ENCODE measurements around the gene MAVS.

MAVS gene

DNA sequence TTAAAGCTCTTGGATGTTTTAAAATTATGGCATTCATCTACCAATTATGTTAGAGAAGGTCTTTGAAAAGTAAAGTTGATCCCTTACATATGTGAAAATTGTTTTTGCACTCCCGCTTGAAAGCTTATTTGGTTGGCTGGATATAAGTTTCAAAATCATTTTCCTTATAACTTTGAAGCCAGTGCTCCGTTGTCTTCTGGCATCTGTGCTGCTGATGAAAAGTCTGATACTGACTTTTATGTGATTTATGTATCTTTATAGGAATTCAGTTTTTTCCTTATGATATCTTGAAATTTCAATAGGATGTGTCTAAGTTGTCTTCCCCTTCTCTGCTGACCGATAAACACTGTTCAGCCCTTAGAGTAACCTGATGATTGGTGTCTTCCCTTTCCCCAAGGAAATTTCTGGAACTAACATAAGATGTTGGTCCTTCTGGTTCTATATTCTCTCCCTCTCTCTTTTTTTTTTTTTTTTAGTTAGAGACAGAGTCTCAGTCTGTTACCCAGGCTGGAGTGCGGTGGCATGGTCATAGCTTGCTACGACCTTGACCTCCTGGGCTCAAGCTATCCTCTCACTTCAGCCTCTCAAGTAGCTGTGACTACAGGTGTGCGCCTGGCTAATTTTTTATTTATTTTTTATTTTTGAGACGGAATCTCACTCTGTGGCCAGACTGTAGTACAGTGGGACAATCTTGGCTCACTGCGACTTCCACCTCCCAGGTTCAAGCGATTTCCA lies 55.2 kb downstream of the MAVS start:
- peaks cover 100% of the 10 kb centered on the region for H3K79me2 ChIP-seq (ENCODE audit: insufficient read depth, low read length)
- H3K27me3 ChIP-seq (ENCODE audit: insufficient read depth, low read length, poor library complexity), result no peaks in the 10 kb centered on the region
- no peak overlapping the region for H2AFZ ChIP-seq (ENCODE audit: low read depth, low read length)
- peaks cover 5% of the 10 kb centered on the region for H3K4me1 ChIP-seq (ENCODE audit: insufficient read depth, low read length)
- H3K4me2 ChIP-seq (ENCODE audit: insufficient read depth, low read length), result no peak overlapping the region
- no peak overlapping the region for H3K27ac ChIP-seq (ENCODE audit: low read length)
- peaks cover 17% of the 10 kb centered on the region for H3K36me3 ChIP-seq (ENCODE audit: insufficient read depth, low read length)
- DNase-seq (no peak), ATAC-seq (ENCODE audit: insufficient read depth, low read depth) (no peak)
- H3K4me3 ChIP-seq (ENCODE audit: low read depth in 1 of 2, low read length in 2 of 2), result no peak overlapping the region
- H4K20me1 ChIP-seq (ENCODE audit: insufficient read depth, low read length), result peaks cover 86% of the 10 kb centered on the region
- no peak overlapping the region for H3K9ac ChIP-seq (ENCODE audit: low read depth, low read length)
- no peaks in the 10 kb centered on the region for H3K9me3 ChIP-seq (ENCODE audit: insufficient read depth, low read length, severe bottlenecking)
- no peak for TF ChIP-seq CTCF (IDR thresholded peaks at IDR 0.05; ENCODE audit: borderline replicate concordance, extremely low read depth, low read length, poor library complexity, severe bottlenecking)
- TF ChIP-seq EZH2 (IDR thresholded peaks at IDR 0.05; ENCODE audit: borderline replicate concordance, low read depth, low read length, severe bottlenecking), result no peak

DNA sequence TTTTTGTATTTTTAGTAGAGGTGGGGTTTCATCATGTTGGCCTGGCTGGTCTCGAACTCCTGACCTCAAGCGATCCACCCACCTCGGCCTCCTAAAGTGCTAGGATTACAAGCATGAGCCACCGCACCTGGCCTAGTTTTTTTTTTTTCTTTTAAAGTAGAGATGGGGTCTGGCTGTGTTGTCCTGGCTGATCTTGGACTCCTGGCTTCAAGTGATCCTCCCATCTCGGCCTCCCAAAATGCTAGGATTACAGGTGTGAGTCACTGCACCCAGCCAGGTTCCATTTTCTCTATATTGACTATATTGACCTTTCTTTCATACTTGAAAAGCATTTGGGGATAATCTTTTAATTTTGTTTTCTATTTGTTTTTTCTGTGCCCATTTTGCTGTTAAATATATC lies 55.8 kb downstream of the MAVS start:
- peaks cover 100% of the 10 kb centered on the region for H3K79me2 ChIP-seq (ENCODE audit: insufficient read depth, low read length)
- H3K4me1 ChIP-seq (ENCODE audit: insufficient read depth, low read length), result peaks cover 4% of the 10 kb centered on the region; the same call in 1 of the 2 replicates
- no peak overlapping the region for H3K9ac ChIP-seq (ENCODE audit: low read depth, low read length)
- no peak overlapping the region for H2AFZ ChIP-seq (ENCODE audit: low read depth, low read length)
- no peak for ATAC-seq (ENCODE audit: insufficient read depth, low read depth)
- peaks cover 21% of the 10 kb centered on the region for H3K36me3 ChIP-seq (ENCODE audit: insufficient read depth, low read length)
- no peak overlapping the region for H3K27ac ChIP-seq (ENCODE audit: low read length)
- H4K20me1 ChIP-seq (ENCODE audit: insufficient read depth, low read length), result peaks cover 85% of the 10 kb centered on the region
- H3K4me2 ChIP-seq (ENCODE audit: insufficient read depth, low read length), result no peak overlapping the region
- no peak overlapping the region for H3K4me3 ChIP-seq (ENCODE audit: low read depth in 1 of 2, low read length in 2 of 2)
- H3K27me3 ChIP-seq (ENCODE audit: insufficient read depth, low read length, poor library complexity), result no peaks in the 10 kb centered on the region
- TF ChIP-seq EZH2 (IDR thresholded peaks at IDR 0.05; ENCODE audit: borderline replicate concordance, low read depth, low read length, severe bottlenecking) (no peak), CTCF (IDR thresholded peaks at IDR 0.05; ENCODE audit: borderline replicate concordance, extremely low read depth, low read length, poor library complexity, severe bottlenecking) (no peak)
- H3K9me3 ChIP-seq (ENCODE audit: insufficient read depth, low read length, severe bottlenecking), result no peaks in the 10 kb centered on the region
- no peak for DNase-seq

- H3K36me3 ChIP-seq (ENCODE audit: insufficient read depth, low read length), result peaks cover 39% of the 10 kb centered on the region
- H2AFZ ChIP-seq (ENCODE audit: low read depth, low read length), result no peak overlapping the region
- H3K27ac ChIP-seq (ENCODE audit: low read length), result no peak overlapping the region
- TF ChIP-seq EZH2 (IDR thresholded peaks at IDR 0.05; ENCODE audit: borderline replicate concordance, low read depth, low read length, severe bottlenecking) (no peak), CTCF (IDR thresholded peaks at IDR 0.05; ENCODE audit: borderline replicate concordance, extremely low read depth, low read length, poor library complexity, severe bottlenecking) (no peak)
- H3K4me1 ChIP-seq (ENCODE audit: insufficient read depth, low read length), result peaks cover 2% of the 10 kb centered on the region; the same call in 1 of the 2 replicates
- no peaks in the 10 kb centered on the region for H3K27me3 ChIP-seq (ENCODE audit: insufficient read depth, low read length, poor library complexity)
- no peak overlapping the region for H3K4me3 ChIP-seq (ENCODE audit: low read depth in 1 of 2, low read length in 2 of 2)
- no peak for ATAC-seq (ENCODE audit: insufficient read depth, low read depth)
- no peak overlapping the region for H3K4me2 ChIP-seq (ENCODE audit: insufficient read depth, low read length)
- no peak for DNase-seq
- no peak overlapping the region for H3K9ac ChIP-seq (ENCODE audit: low read depth, low read length)
- peaks cover 100% of the 10 kb centered on the region for H3K79me2 ChIP-seq (ENCODE audit: insufficient read depth, low read length)
- no peaks in the 10 kb centered on the region for H3K9me3 ChIP-seq (ENCODE audit: insufficient read depth, low read length, severe bottlenecking)
- H4K20me1 ChIP-seq (ENCODE audit: insufficient read depth, low read length), result peaks cover 86% of the 10 kb centered on the region
These were observed 57.6 kb downstream of the MAVS start for GRCh38 chr20:3904224-3904623.

All from DND-41 (cell line).